22Rv1 (cell line): ENCODE data around the gene AKT3.

Experiments
- CTCF ChIP-seq: fragments of 450-650 bp; IDR thresholded peaks from 2 replicates; pipeline ENCODE4 v1.5.1; 2017; ENCODE audit warnings: mild to moderate bottlenecking
- ZFX ChIP-seq: fragments of 450-650 bp; IDR thresholded peaks from 2 replicates; pipeline ENCODE4 v1.6.1; 2017; ENCODE audit warnings: antibody characterized with exemption, borderline replicate concordance

DNA sequence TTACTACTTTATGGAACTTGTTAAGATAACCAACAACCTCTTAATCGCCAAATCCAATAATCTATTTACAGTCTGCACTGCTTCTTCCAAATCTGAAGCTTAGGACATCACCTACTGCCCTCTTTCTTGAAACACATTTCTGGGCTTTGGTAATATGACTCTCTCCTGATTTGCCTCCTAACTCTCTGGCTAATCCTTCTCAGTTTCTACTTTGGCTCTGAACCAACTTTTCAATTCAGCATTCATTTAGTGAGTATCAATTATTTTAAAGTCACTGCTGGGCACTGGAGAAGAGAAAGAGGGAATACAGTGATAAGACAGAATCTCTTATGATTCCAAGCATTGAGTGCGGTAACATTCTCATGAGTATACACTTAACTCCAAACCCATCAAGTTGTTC is 275.0 kb downstream of the AKT3 start:
- no peak for TF ChIP-seq CTCF
- no peak for TF ChIP-seq ZFX
